ENCODE results near the gene MPIG6B. TPM values are rescaled to one million over a fixed set of nuclear protein-coding genes. Genes with fewer than 3 reads are reported as not detected.

MPIG6B gene
- total RNA-seq, 1 donor from 2014 or later = not detected

GRCh38 chr6:31733734-31734133, 10.6 kb downstream of the MPIG6B start:
- ATAC-seq (ENCODE audit: low read depth) = no peak
- Mint-ChIP-seq H3K4me1 (peaks cover 69% of the 10 kb centered on the region), H3K27ac (peak overlapping the region; percentile 94), H3K36me3 (ENCODE audit: low read depth) (peaks cover 60% of the 10 kb centered on the region), H3K4me3 (peak overlapping the region; percentile 92), H3K27me3 (no peaks in the 10 kb centered on the region), H3K9me3 (no peaks in the 10 kb centered on the region)
- no peak for DNase-seq
- no peak for TF ChIP-seq CTCF (IDR thresholded peaks at IDR 0.05)
- CTCF ChIA-PET = interaction anchor here (2.8 kb wide), 1 partner anchor 96 kb away, joined by 9 read pairs; no protein-coding TSS in a partner anchor
- POLR2A ChIA-PET = interaction anchor here (1.3 to 1.4 kb wide), 2 partner anchors 31 to 81 kb away, joined by 6 read pairs; partner anchors contain the start of genes ABHD16A, HSPA1A and HSPA1L
- intact Hi-C loops (cut with micrococcal nuclease) = loop anchor here (10.0 kb wide), 1 partner anchor 239 kb away; the partner anchor contains the start of gene MICB

- peaks cover 69% of the 10 kb centered on the region for H3K4me1 Mint-ChIP-seq
- H3K36me3 Mint-ChIP-seq (ENCODE audit: low read depth) = peaks cover 58% of the 10 kb centered on the region
- no peaks in the 10 kb centered on the region for H3K9me3 Mint-ChIP-seq
- TF ChIP-seq CTCF (IDR thresholded peaks at IDR 0.05) = no peak
- ChIA-PET POLR2A (interaction anchor here (0.5 to 7.5 kb wide), 14 partner anchors 26 to 1567 kb away, joined by 3 to 103 read pairs (median 5); partner anchors contain the start of genes ABCF1, ABHD16A, BAG6 and LSM2), CTCF (interaction anchor here (2.8 kb wide), 1 partner anchor 96 kb away, joined by 9 read pairs; no protein-coding TSS in a partner anchor)
- intact Hi-C loops (cut with micrococcal nuclease) = loop anchor here (10.0 kb wide), 1 partner anchor 240 kb away; the partner anchor contains the start of gene MICB
- H3K4me3 Mint-ChIP-seq = peak overlapping the region; percentile 92
- ATAC-seq (ENCODE audit: low read depth) (no peak), DNase-seq (no peak)
- no peaks in the 10 kb centered on the region for H3K27me3 Mint-ChIP-seq
- peak overlapping the region; percentile 94 for H3K27ac Mint-ChIP-seq
Measured at GRCh38 chr6:31734247-31734820, 11.2 kb downstream of the MPIG6B start.

GRCh38 chr6:31734821-31735406, 11.7 kb downstream of the MPIG6B start:
- H3K36me3 Mint-ChIP-seq (ENCODE audit: low read depth) = peaks cover 58% of the 10 kb centered on the region
- H3K9me3 Mint-ChIP-seq = no peaks in the 10 kb centered on the region
- peak overlapping the region; percentile 92 for H3K4me3 Mint-ChIP-seq
- POLR2A ChIA-PET = interaction anchor here (0.5 to 7.5 kb wide), 22 partner anchors 7 to 1566 kb away, joined by 3 to 131 read pairs (median 4); partner anchors contain the start of genes ABCF1, ABHD16A, BAG6 and DDAH2
- intact Hi-C loops (cut with micrococcal nuclease) = loop anchor here (5.0 to 10.0 kb wide), 2 partner anchors 113 to 240 kb away; partner anchors contain the start of genes MICB and PRRC2A
- no peak for TF ChIP-seq CTCF (IDR thresholded peaks at IDR 0.05)
- H3K27me3 Mint-ChIP-seq = no peaks in the 10 kb centered on the region
- ATAC-seq (ENCODE audit: low read depth) = peak; percentile 36
- DNase-seq = peak; percentile 49
- peak overlapping the region; percentile 94 for H3K27ac Mint-ChIP-seq
- H3K4me1 Mint-ChIP-seq = peaks cover 72% of the 10 kb centered on the region
- CTCF ChIA-PET = interaction anchor here (0.7 to 2.8 kb wide), 3 partner anchors 85 to 96 kb away, joined by 3 to 9 read pairs (median 3); no protein-coding TSS in a partner anchor

GRCh38 chr6:31736021-31736767, 13.0 kb downstream of the MPIG6B start, which contains the start of gene CLIC1:
TSS of gene CLIC1 (minus strand) at chr6:31736530. CDS start at chr6:31736300, 230 bp downstream.
- Mint-ChIP-seq H3K36me3 (ENCODE audit: low read depth) (peaks cover 50% of the 10 kb centered on the region), H3K27ac (peak within 1 kb of the TSS; percentile 94), H3K4me3 (peak within 1 kb of the TSS; percentile 92), H3K4me1 (peaks cover 74% of the 10 kb centered on the region), H3K9me3 (no peaks in the 10 kb centered on the region), H3K27me3 (no peaks in the 10 kb centered on the region)
- no peak for TF ChIP-seq CTCF (IDR thresholded peaks at IDR 0.05)
- peak; percentile 73 for DNase-seq
- POLR2A ChIA-PET = interaction anchor here (0.5 to 7.5 kb wide), 24 partner anchors 9 to 195 kb away, joined by 3 to 131 read pairs (median 6); partner anchors contain the start of genes ABHD16A, BAG6, DDAH2 and DDX39B
- intact Hi-C loops (cut with micrococcal nuclease) = loop anchor here (5.0 to 10.0 kb wide), 2 partner anchors 114 to 241 kb away; partner anchors contain the start of genes MICB and PRRC2A
- CTCF ChIA-PET = interaction anchor here (0.8 to 1.8 kb wide), 5 partner anchors 34 to 94 kb away, joined by 3 to 5 read pairs (median 3); no protein-coding TSS in a partner anchor
- ATAC-seq (ENCODE audit: low read depth) = peak; percentile 46

Data from activated B cell treated with CpG ODN at 0.5 μM for 24 hours (primary cell).